K562 (cell line): Measurements from ENCODE around the gene RABL6. TPM values are rescaled to one million over a fixed set of nuclear protein-coding genes. Genes with fewer than 3 reads are reported as not detected.

ENCODE experiments used
- BCL6 ChIP-seq: fragments of 250-450 bp; sonication (Bioruptor Pico); IDR thresholded peaks from 2 replicates; pipeline ENCODE4 v1.4.0; 2020
- BHLHE40 ChIP-seq: IDR thresholded peaks from 2 replicates; pipeline ENCODE4 v1.6.1; 2011; ENCODE audit warnings: low read length, improper control_type of control experiment
- CBX5 ChIP-seq: IDR thresholded peaks from 2 replicates; pipeline ENCODE4 v1.6.1; 2014; ENCODE audit warnings: low read depth, borderline replicate concordance
- CTBP1 ChIP-seq: fragments of 450-650 bp; IDR thresholded peaks from 2 replicates; pipeline ENCODE4 v1.6.1; 2016; ENCODE audit warnings: borderline replicate concordance
- EP400 ChIP-seq: fragments of 450-650 bp; IDR thresholded peaks from 2 replicates; pipeline ENCODE4 v1.6.1; 2017; ENCODE audit warnings: antibody characterized with exemption, mild to moderate bottlenecking, moderate library complexity
- KDM5B ChIP-seq: fragments of 200-600 bp; sonication (generic); IDR thresholded peaks from 2 replicates; pipeline ENCODE4 v1.6.1; 2012; ENCODE audit warnings: low read depth, mild to moderate bottlenecking, moderate library complexity, low read length, control low read depth, inconsistent platforms; ENCODE audit not compliant: insufficient replicate concordance
- KLF13 ChIP-seq: fragments of 450-650 bp; IDR thresholded peaks from 2 replicates; pipeline ENCODE4 v1.6.1; 2016; ENCODE audit warnings: missing genetic modification characterization, low read depth, mild to moderate bottlenecking, missing compliant biosample characterization, moderate library complexity, borderline replicate concordance
- MAFG ChIP-seq: fragments of 450-650 bp; conservative IDR thresholded peaks from 2 replicates; pipeline ENCODE4 v1.6.1; 2016; ENCODE audit warnings: missing genetic modification characterization, missing compliant biosample characterization
- PCBP1 ChIP-seq: fragments of 200-400 bp; formaldehyde crosslinking; IDR thresholded peaks from 2 replicates; pipeline ENCODE4 v1.6.1; 2018; ENCODE audit warnings: mild to moderate bottlenecking, low read depth, low read length; ENCODE audit not compliant: poor library complexity, severe bottlenecking
- PCBP2 ChIP-seq: fragments of 200-400 bp; formaldehyde crosslinking; IDR thresholded peaks from 2 replicates; pipeline ENCODE4 v1.6.1; 2018; ENCODE audit warnings: low read length, low read depth, mild to moderate bottlenecking, moderate library complexity; ENCODE audit not compliant: poor library complexity, severe bottlenecking
- RBBP5 ChIP-seq: fragments of 200-600 bp; sonication (generic); IDR thresholded peaks from 2 replicates; pipeline ENCODE4 v1.6.1; 2012; ENCODE audit warnings: borderline replicate concordance, mild to moderate bottlenecking, low read length, control low read depth, inconsistent platforms; ENCODE audit not compliant: insufficient read depth, poor library complexity, severe bottlenecking
- TFAM ChIP-seq: fragments of 250-450 bp; sonication (Bioruptor Pico); conservative IDR thresholded peaks from 2 replicates; pipeline ENCODE4 v1.5.0; 2021; ENCODE audit warnings: mild to moderate bottlenecking, moderate library complexity
- THRAP3 ChIP-seq: fragments of 450-650 bp; IDR thresholded peaks from 2 replicates; pipeline ENCODE4 v1.6.1; 2016; ENCODE audit warnings: mild to moderate bottlenecking, inconsistent platforms, borderline replicate concordance
- ZBTB1 ChIP-seq: sonication (generic); formaldehyde crosslinking; IDR thresholded peaks from 2 replicates; pipeline ENCODE4 v1.8.1; 2023; ENCODE audit warnings: missing genetic modification reagents, low read depth, mild to moderate bottlenecking, borderline replicate concordance
- ZBTB8A ChIP-seq: fragments of 450-650 bp; IDR thresholded peaks from 2 replicates; pipeline ENCODE4 v1.6.1; 2018; ENCODE audit warnings: mild to moderate bottlenecking, moderate library complexity; ENCODE audit not compliant: partially characterized antibody
- ZFX ChIP-seq: sonication (generic); formaldehyde crosslinking; IDR thresholded peaks from 2 replicates; pipeline ENCODE4 v1.8.0; 2022; ENCODE audit warnings: mild to moderate bottlenecking, missing genetic modification reagents, moderate library complexity
- ZNF239 ChIP-seq: fragments of 250-450 bp; sonication (Bioruptor Pico); IDR thresholded peaks from 2 replicates; pipeline ENCODE4 v1.4.0; 2020; ENCODE audit warnings: mild to moderate bottlenecking
- ZNF780A ChIP-seq: fragments of 250-450 bp; sonication (Bioruptor Pico); IDR thresholded peaks from 2 replicates; pipeline ENCODE4 v1.5.0; 2021; ENCODE audit warnings: mild to moderate bottlenecking
- polyA plus RNA-seq, 8 experiments: library from polyadenylated mRNA; depleted of rRNA in 4 of 8; stranded (reverse) in 5 of 8; unstranded in 3 of 8; fragments of >200 nt; fragmentation: Nextera tagmentation in 2 of 8; fragmentation: Illumina TruSeq in 1 of 8; extraction: Ambion mirVana in 2 of 8; extraction: Trizol in 1 of 8; gene quantifications; 2 replicates each; pipeline versions ENCODE4 v1.2.1 to v1.2.3, GENCODE V29; 2011 to 2014; ENCODE audit warnings: inconsistent platforms in 1 of 8, missing spikeins in 1 of 8
- total RNA-seq, 7 experiments: library from RNA; depleted of rRNA in 6 of 7; stranded (reverse); fragments of >200 nt in 6 of 7; fragmentation: Illumina TruSeq in 2 of 7; extraction: Trizol in 2 of 7; gene quantifications; 2 replicates each; pipeline versions ENCODE4 v1.2.1 to v1.2.3, GENCODE V29; 2011 to 2021; ENCODE audit warnings: low replicate concordance in 1 of 7
- TF ChIP-seq, protein P1 (sequence below), 2 experiments: fragments of 450-650 bp in 1 of 2; IDR thresholded peaks; 2 replicates each; pipeline ENCODE4 v1.6.1; 2011 to 2017; ENCODE audit warnings: low read depth in 2 of 2, antibody characterized with exemption in 1 of 2, borderline replicate concordance in 1 of 2, low read length in 1 of 2, mild to moderate bottlenecking in 1 of 2, mixed read lengths in 1 of 2; ENCODE audit not compliant: control insufficient read depth in 1 of 2
- TF ChIP-seq, protein P2 (sequence below): sonication (generic); formaldehyde crosslinking; IDR thresholded peaks from 2 replicates; pipeline ENCODE4 v1.8.0; 2023; ENCODE audit warnings: missing genetic modification reagents, mild to moderate bottlenecking, borderline replicate concordance

Gene RABL6
- total and polyA plus RNA-seq, 9 of the 15 experiments (the other 6 are each of a cell fraction or from before 2014, with no cell fraction given) = 5.6 to 181 (median 84.5) TPM

DNA sequence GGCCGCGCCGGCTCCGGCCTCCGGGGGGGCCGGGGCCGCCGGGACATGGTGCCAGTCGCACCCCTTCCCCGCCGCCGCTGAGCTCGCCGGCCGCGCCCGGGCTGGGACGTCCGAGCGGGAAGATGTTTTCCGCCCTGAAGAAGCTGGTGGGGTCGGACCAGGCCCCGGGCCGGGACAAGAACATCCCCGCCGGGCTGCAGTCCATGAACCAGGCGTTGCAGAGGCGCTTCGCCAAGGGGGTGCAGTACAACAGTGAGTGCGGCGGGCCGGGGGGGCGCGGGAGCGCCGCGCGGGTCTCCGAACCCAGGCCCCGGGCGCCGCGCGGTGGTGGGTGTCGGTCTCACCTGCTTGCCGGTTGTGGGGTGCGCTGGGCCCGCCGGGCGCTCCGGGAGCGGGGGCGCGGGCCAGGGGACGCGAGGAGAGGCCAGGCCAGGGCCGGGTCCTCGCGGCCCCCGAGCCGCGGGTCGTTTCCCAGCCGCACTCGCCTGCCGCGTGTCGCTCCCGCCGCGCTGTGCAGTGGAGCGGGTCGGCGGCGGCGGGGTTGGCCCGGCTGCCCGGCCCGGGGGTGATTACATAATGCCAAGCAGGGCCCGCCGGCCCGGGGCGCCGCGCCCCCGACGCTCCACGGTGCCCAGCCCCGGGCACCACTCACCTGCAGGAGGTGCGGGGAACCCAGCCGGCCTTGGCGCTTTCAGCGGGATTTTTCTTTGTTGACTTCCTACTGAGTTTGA lies 492 bp downstream of the RABL6 start (continued):
- TF ChIP-seq, protein P1, sequence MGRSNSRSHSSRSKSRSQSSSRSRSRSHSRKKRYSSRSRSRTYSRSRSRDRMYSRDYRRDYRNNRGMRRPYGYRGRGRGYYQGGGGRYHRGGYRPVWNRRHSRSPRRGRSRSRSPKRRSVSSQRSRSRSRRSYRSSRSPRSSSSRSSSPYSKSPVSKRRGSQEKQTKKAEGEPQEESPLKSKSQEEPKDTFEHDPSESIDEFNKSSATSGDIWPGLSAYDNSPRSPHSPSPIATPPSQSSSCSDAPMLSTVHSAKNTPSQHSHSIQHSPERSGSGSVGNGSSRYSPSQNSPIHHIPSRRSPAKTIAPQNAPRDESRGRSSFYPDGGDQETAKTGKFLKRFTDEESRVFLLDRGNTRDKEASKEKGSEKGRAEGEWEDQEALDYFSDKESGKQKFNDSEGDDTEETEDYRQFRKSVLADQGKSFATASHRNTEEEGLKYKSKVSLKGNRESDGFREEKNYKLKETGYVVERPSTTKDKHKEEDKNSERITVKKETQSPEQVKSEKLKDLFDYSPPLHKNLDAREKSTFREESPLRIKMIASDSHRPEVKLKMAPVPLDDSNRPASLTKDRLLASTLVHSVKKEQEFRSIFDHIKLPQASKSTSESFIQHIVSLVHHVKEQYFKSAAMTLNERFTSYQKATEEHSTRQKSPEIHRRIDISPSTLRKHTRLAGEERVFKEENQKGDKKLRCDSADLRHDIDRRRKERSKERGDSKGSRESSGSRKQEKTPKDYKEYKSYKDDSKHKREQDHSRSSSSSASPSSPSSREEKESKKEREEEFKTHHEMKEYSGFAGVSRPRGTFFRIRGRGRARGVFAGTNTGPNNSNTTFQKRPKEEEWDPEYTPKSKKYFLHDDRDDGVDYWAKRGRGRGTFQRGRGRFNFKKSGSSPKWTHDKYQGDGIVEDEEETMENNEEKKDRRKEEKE (IDR thresholded peaks at IDR 0.05; ENCODE audit: borderline replicate concordance in 1 of 2, control insufficient read depth in 1 of 2, low read depth in 2 of 2, low read length in 1 of 2) = no peak
- TF ChIP-seq ZBTB8A (no peak), PCBP1 (no peak), ZNF239 (CRISPR knock-in tag) (no peak), MAFG (no peak), BHLHE40 (no peak), ZNF780A (no peak), THRAP3 (no peak), ZBTB1 (CRISPR knock-in tag) (no peak), CTBP1 (no peak), CBX5 (no peak), BCL6 (CRISPR knock-in tag) (no peak), ZFX (peak; percentile 45), KDM5B (no peak), EP400 (no peak), RBBP5 (peak; percentile 93), TFAM (CRISPR knock-in tag) (no peak), PCBP2 (no peak), KLF13 (no peak)
- TF ChIP-seq, protein P2, sequence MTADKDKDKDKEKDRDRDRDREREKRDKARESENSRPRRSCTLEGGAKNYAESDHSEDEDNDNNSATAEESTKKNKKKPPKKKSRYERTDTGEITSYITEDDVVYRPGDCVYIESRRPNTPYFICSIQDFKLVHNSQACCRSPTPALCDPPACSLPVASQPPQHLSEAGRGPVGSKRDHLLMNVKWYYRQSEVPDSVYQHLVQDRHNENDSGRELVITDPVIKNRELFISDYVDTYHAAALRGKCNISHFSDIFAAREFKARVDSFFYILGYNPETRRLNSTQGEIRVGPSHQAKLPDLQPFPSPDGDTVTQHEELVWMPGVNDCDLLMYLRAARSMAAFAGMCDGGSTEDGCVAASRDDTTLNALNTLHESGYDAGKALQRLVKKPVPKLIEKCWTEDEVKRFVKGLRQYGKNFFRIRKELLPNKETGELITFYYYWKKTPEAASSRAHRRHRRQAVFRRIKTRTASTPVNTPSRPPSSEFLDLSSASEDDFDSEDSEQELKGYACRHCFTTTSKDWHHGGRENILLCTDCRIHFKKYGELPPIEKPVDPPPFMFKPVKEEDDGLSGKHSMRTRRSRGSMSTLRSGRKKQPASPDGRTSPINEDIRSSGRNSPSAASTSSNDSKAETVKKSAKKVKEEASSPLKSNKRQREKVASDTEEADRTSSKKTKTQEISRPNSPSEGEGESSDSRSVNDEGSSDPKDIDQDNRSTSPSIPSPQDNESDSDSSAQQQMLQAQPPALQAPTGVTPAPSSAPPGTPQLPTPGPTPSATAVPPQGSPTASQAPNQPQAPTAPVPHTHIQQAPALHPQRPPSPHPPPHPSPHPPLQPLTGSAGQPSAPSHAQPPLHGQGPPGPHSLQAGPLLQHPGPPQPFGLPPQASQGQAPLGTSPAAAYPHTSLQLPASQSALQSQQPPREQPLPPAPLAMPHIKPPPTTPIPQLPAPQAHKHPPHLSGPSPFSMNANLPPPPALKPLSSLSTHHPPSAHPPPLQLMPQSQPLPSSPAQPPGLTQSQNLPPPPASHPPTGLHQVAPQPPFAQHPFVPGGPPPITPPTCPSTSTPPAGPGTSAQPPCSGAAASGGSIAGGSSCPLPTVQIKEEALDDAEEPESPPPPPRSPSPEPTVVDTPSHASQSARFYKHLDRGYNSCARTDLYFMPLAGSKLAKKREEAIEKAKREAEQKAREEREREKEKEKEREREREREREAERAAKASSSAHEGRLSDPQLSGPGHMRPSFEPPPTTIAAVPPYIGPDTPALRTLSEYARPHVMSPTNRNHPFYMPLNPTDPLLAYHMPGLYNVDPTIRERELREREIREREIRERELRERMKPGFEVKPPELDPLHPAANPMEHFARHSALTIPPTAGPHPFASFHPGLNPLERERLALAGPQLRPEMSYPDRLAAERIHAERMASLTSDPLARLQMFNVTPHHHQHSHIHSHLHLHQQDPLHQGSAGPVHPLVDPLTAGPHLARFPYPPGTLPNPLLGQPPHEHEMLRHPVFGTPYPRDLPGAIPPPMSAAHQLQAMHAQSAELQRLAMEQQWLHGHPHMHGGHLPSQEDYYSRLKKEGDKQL = no peak
